GM19099 (cell line): Measurements from ENCODE around the gene ASTN1.

Source experiments
- POLR2A ChIP-seq: IDR thresholded peaks from 3 replicates; pipeline ENCODE4 v1.6.1; 2011; ENCODE audit warnings: low read depth; ENCODE audit not compliant: insufficient read length; ENCODE audit errors: extremely low read depth

ASTN1 gene

GRCh38 chr1:176811511-176812288 is 352.8 kb downstream of the ASTN1 start:
- no peak for TF ChIP-seq POLR2A

- no peak for TF ChIP-seq POLR2A
Measured at GRCh38 chr1:176809292-176809691, 355.2 kb downstream of the ASTN1 start.
